Measurements from ENCODE around the gene KCNQ5. TPM values are rescaled to one million over a fixed set of nuclear protein-coding genes. Genes with fewer than 3 reads are reported as not detected.

KCNQ5 gene
- total and polyA plus RNA-seq, 10 of the 15 experiments (the other 5 are each of a cell fraction or from before 2014, with no cell fraction given), result 0.60 to 16.2 (median 3.2) TPM

GRCh38 chr6:72619883-72620696 lies 1.8 kb upstream of the KCNQ5 start (continued):
- TF ChIP-seq ZNF592 (IDR thresholded peaks at IDR 0.05) (no peak), HDAC6 (IDR thresholded peaks at IDR 0.05; ENCODE audit: unreplicated experiment) (no peak), RB1 (IDR thresholded peaks at IDR 0.05; ENCODE audit: borderline replicate concordance) (peak; percentile 73; the same call in 1 of the 2 replicates), HDGF (IDR thresholded peaks at IDR 0.05) (0 out of 2 replicates have a peak, but pooled peaks have one; percentile 57), MAX (IDR thresholded peaks at IDR 0.05; ENCODE audit: low read depth, low read length) (peak; percentile 95), MEF2A (IDR thresholded peaks at IDR 0.05; ENCODE audit: insufficient read depth, low read depth, low read length) (peak; percentile 93), YBX1 (IDR thresholded peaks at IDR 0.05) (no peak), RCOR1 (conservative IDR thresholded peaks at IDR 0.05; ENCODE audit: low read depth, low read length) (no peak), ZNF622 (IDR thresholded peaks at IDR 0.05) (no peak), CREM (IDR thresholded peaks at IDR 0.05; ENCODE audit: low read depth) (no peak), ZNF207 (IDR thresholded peaks at IDR 0.05; ENCODE audit: borderline replicate concordance) (peak; percentile 57; the same call in 1 of the 2 replicates), PAX8 (IDR thresholded peaks at IDR 0.05) (no peak), IRF5 (IDR thresholded peaks at IDR 0.05; ENCODE audit: borderline replicate concordance) (no peak), USF2 (IDR thresholded peaks at IDR 0.05; ENCODE audit: borderline replicate concordance, low read depth, low read length) (peak; percentile 33; the same call in 1 of the 2 replicates), GABPA (IDR thresholded peaks at IDR 0.05; ENCODE audit: low read depth) (no peak), NFYB (IDR thresholded peaks at IDR 0.05; ENCODE audit: insufficient read depth, low read depth, low read length) (peak; percentile 42; the same call in 1 of the 2 replicates), STAT1 (conservative IDR thresholded peaks at IDR 0.05) (no peak), NR2F1 (conservative IDR thresholded peaks at IDR 0.05) (peak; percentile 81)

Measured in GM12878 (cell line).